CD4-positive, CD25-positive, alpha-beta regulatory T cell (primary cell): ENCODE data around the gene NME8. TPM values are rescaled to one million over a fixed set of nuclear protein-coding genes. Genes with fewer than 3 reads are reported as not detected.

ENCODE experiments used
- ATAC-seq, 2 donors: fragments of 150-1000 bp; cut with Tn5 transposase; one replicate each; pipeline ENCODE4 v1.10.0; 2021; ENCODE audit warnings: low read depth in 2 of 2, moderate number of reproducible peaks in 2 of 2, moderate library complexity in 1 of 2
- DNase-seq, 3 donors: peaks; one replicate each; pipeline versions ENCODE4 v3.0.0 to v3.0.0-alpha.2; 2012 to 2022; ENCODE audit warnings: mixed read lengths in 1 of 3
- H3K27ac ChIP-seq: one replicate; pipeline ENCODE4 v1.7.0; 2013; ENCODE audit warnings: mild to moderate bottlenecking, low read length; ENCODE audit not compliant: insufficient read depth, poor library complexity, severe bottlenecking
- H3K27me3 ChIP-seq: one replicate; pipeline ENCODE4 v1.7.0; 2013; ENCODE audit warnings: low read length; ENCODE audit not compliant: control insufficient read depth, insufficient read depth
- H3K36me3 ChIP-seq: one replicate; pipeline ENCODE4 v1.7.0; 2013; ENCODE audit warnings: mild to moderate bottlenecking, low read length, moderate library complexity; ENCODE audit not compliant: control insufficient read depth, insufficient read depth
- H3K4me1 ChIP-seq: 2 replicates; pipeline ENCODE4 v1.7.0; 2013; ENCODE audit warnings: mild to moderate bottlenecking, low read length; ENCODE audit not compliant: insufficient read depth, control insufficient read depth, poor library complexity, severe bottlenecking
- H3K4me3 ChIP-seq: one replicate; pipeline ENCODE4 v1.7.0; 2013; ENCODE audit warnings: low read depth, mild to moderate bottlenecking, low read length, moderate library complexity
- H3K9me3 ChIP-seq, 2 experiments: 1 replicate in 1 of 2; 2 replicates in 1 of 2; pipeline ENCODE4 v1.7.0; 2013; ENCODE audit warnings: low read length in 2 of 2, mild to moderate bottlenecking in 1 of 2, moderate library complexity in 1 of 2; ENCODE audit not compliant: control insufficient read depth in 2 of 2
- H3K27ac Mint-ChIP-seq, 3 donors: one replicate each; pipeline ENCODE4 v1.8.0; 2020 to 2022; ENCODE audit warnings: mild to moderate bottlenecking in 3 of 3, mixed read lengths in 3 of 3, moderate library complexity in 2 of 3
- H3K27me3 Mint-ChIP-seq: one replicate; pipeline ENCODE4 v1.8.0; 2022; ENCODE audit warnings: mild to moderate bottlenecking, mixed read lengths
- H3K36me3 Mint-ChIP-seq: one replicate; pipeline ENCODE4 v1.8.0; 2020; ENCODE audit warnings: mixed read lengths
- H3K4me1 Mint-ChIP-seq, 4 donors: one replicate each; pipeline ENCODE4 v1.8.0; 2020 to 2022; ENCODE audit warnings: mixed read lengths in 4 of 4, mild to moderate bottlenecking in 1 of 4
- H3K4me3 Mint-ChIP-seq, 4 donors: one replicate each; pipeline ENCODE4 v1.8.0; 2020 to 2022; ENCODE audit warnings: mild to moderate bottlenecking in 4 of 4, mixed read lengths in 4 of 4, moderate library complexity in 3 of 4
- H3K9me3 Mint-ChIP-seq, 7 donors: one replicate each; pipeline ENCODE4 v1.8.0; 2020 to 2022; ENCODE audit warnings: mixed read lengths in 7 of 7, mild to moderate bottlenecking in 3 of 7, moderate library complexity in 2 of 7
- polyA plus RNA-seq, 4 donors: library from polyadenylated mRNA; unstranded; fragments of 300-500 nt; fragmentation: Illumina TruSeq; gene quantifications; one replicate each; pipeline ENCODE4 v1.2.3, GENCODE V29; 2021
- total RNA-seq: library from RNA; stranded (reverse); gene quantifications from one replicate; pipeline ENCODE4 v1.2.3, GENCODE V29; 2022

The NME8 gene
- total and polyA plus RNA-seq, 5 donors from 2014 or later, result not detected

GRCh38 chr7:37918526-37918925, 70.1 kb downstream of the NME8 start:
- Mint-ChIP-seq H3K4me3 (no peak overlapping the region), H3K4me1 (peaks cover 0 to 16% (median 8%) of the 10 kb centered on the region in 4 donors), H3K36me3 (no peaks in the 10 kb centered on the region), H3K9me3 (peaks cover 0 to 6% (median 0%) of the 10 kb centered on the region in 7 donors), H3K27me3 (peaks cover 61% of the 10 kb centered on the region), H3K27ac (no peak overlapping the region)
- no peak for DNase-seq
- no peak overlapping the region for H3K4me3 ChIP-seq
- no peak for ATAC-seq
- H3K36me3 ChIP-seq, result no peaks in the 10 kb centered on the region
- H3K9me3 ChIP-seq, result no peaks in the 10 kb centered on the region
- H3K27ac ChIP-seq, result no peak overlapping the region
- peaks cover 6% of the 10 kb centered on the region for H3K4me1 ChIP-seq
- H3K27me3 ChIP-seq, result peaks cover 19% of the 10 kb centered on the region

GRCh38 chr7:37920305-37920848, 72.0 kb downstream of the NME8 start, which contains the start of gene EPDR1:
EPDR1 (plus strand) TSS chr7:37920640; CDS start chr7:37920940, 300 bp downstream.
- H3K36me3 Mint-ChIP-seq, result no peaks in the 10 kb centered on the region
- Histone ChIP-seq H3K4me3 (no peak within 1 kb of the TSS), H3K27ac (no peak within 1 kb of the TSS), H3K9me3 (no peaks in the 10 kb centered on the region), H3K36me3 (no peaks in the 10 kb centered on the region), H3K27me3 (peaks cover 14% of the 10 kb centered on the region), H3K4me1 (peaks cover 6% of the 10 kb centered on the region)
- peaks cover 0 to 8% (median 0%) of the 10 kb centered on the region in 7 donors for H3K9me3 Mint-ChIP-seq
- peaks cover 0 to 16% (median 8%) of the 10 kb centered on the region in 4 donors for H3K4me1 Mint-ChIP-seq
- H3K27me3 Mint-ChIP-seq, result peaks cover 47% of the 10 kb centered on the region
- H3K4me3 Mint-ChIP-seq, result peak within 1 kb of the TSS in 2 of 4 donors; percentile 42 to 54
- peak; percentile 25 to 32 for ATAC-seq
- no peak within 1 kb of the TSS for H3K27ac Mint-ChIP-seq
- DNase-seq, result peak in 1 of 3 donors; percentile 34

- Histone ChIP-seq H3K4me1 (peaks cover 6% of the 10 kb centered on the region), H3K9me3 (no peaks in the 10 kb centered on the region), H3K27ac (no peak overlapping the region), H3K27me3 (peaks cover 14% of the 10 kb centered on the region), H3K4me3 (no peak overlapping the region), H3K36me3 (no peaks in the 10 kb centered on the region)
- Mint-ChIP-seq H3K36me3 (no peaks in the 10 kb centered on the region), H3K27me3 (peaks cover 41% of the 10 kb centered on the region), H3K4me3 (peak overlapping the region in 1 of 4 donors; percentile 14), H3K4me1 (peaks cover 0 to 16% (median 8%) of the 10 kb centered on the region in 4 donors), H3K27ac (no peak overlapping the region), H3K9me3 (peaks cover 0 to 8% (median under 1%) of the 10 kb centered on the region in 7 donors)
- DNase-seq (no peak), ATAC-seq (peak in 1 of 2 donors; percentile 29)
Observed at GRCh38 chr7:37920849-37921805, 72.7 kb downstream of the NME8 start.

GRCh38 chr7:37921876-37922275, 73.5 kb downstream of the NME8 start:
- peaks cover 4% of the 10 kb centered on the region for H3K4me1 ChIP-seq
- ATAC-seq, result no peak
- DNase-seq, result no peak
- Mint-ChIP-seq H3K4me3 (peak overlapping the region in 1 of 4 donors; percentile 3), H3K36me3 (no peaks in the 10 kb centered on the region), H3K27me3 (peaks cover 41% of the 10 kb centered on the region), H3K4me1 (peaks cover 0 to 16% (median 7%) of the 10 kb centered on the region in 4 donors), H3K9me3 (peaks cover 0 to 8% (median 1%) of the 10 kb centered on the region in 7 donors), H3K27ac (no peak overlapping the region)
- H3K27ac ChIP-seq, result no peak overlapping the region
- H3K27me3 ChIP-seq, result peaks cover 14% of the 10 kb centered on the region
- no peaks in the 10 kb centered on the region for H3K9me3 ChIP-seq
- no peak overlapping the region for H3K4me3 ChIP-seq
- H3K36me3 ChIP-seq, result no peaks in the 10 kb centered on the region

GRCh38 chr7:37923996-37924395, 75.6 kb downstream of the NME8 start:
- DNase-seq, result no peak
- Histone ChIP-seq H3K4me3 (no peak overlapping the region), H3K27me3 (peaks cover 8% of the 10 kb centered on the region), H3K4me1 (peaks cover 4% of the 10 kb centered on the region), H3K36me3 (no peaks in the 10 kb centered on the region), H3K9me3 (no peaks in the 10 kb centered on the region), H3K27ac (no peak overlapping the region)
- Mint-ChIP-seq H3K9me3 (peaks cover 0 to 8% (median 1%) of the 10 kb centered on the region in 7 donors), H3K4me1 (peaks cover 0 to 5% (median 2%) of the 10 kb centered on the region in 4 donors), H3K36me3 (no peaks in the 10 kb centered on the region), H3K27ac (no peak overlapping the region), H3K4me3 (no peak overlapping the region), H3K27me3 (peaks cover 22% of the 10 kb centered on the region)
- ATAC-seq, result no peak

- H3K36me3 ChIP-seq, result no peaks in the 10 kb centered on the region
- Mint-ChIP-seq H3K27ac (no peak overlapping the region), H3K4me3 (no peak overlapping the region), H3K36me3 (no peaks in the 10 kb centered on the region), H3K4me1 (peaks cover 0 to 5% (median 2%) of the 10 kb centered on the region in 4 donors), H3K9me3 (peaks cover 0 to 8% (median 1%) of the 10 kb centered on the region in 7 donors), H3K27me3 (peaks cover 17% of the 10 kb centered on the region)
- no peak overlapping the region for H3K27ac ChIP-seq
- H3K27me3 ChIP-seq, result peaks cover 8% of the 10 kb centered on the region
- no peak overlapping the region for H3K4me3 ChIP-seq
- peaks cover 4% of the 10 kb centered on the region for H3K4me1 ChIP-seq
- DNase-seq (no peak), ATAC-seq (no peak)
- no peaks in the 10 kb centered on the region for H3K9me3 ChIP-seq
Observed at GRCh38 chr7:37924491-37925041, 76.2 kb downstream of the NME8 start.

- H3K4me3 ChIP-seq, result no peak overlapping the region
- no peak overlapping the region for H3K27ac ChIP-seq
- peaks cover 8% of the 10 kb centered on the region for H3K27me3 Mint-ChIP-seq
- no peak overlapping the region for H3K4me3 Mint-ChIP-seq
- H3K27ac Mint-ChIP-seq, result no peak overlapping the region
- peaks cover 0 to 8% (median 1%) of the 10 kb centered on the region in 7 donors for H3K9me3 Mint-ChIP-seq
- DNase-seq (no peak), ATAC-seq (no peak)
- no peaks in the 10 kb centered on the region for H3K36me3 ChIP-seq
- H3K36me3 Mint-ChIP-seq, result no peaks in the 10 kb centered on the region
- no peaks in the 10 kb centered on the region for H3K4me1 Mint-ChIP-seq
- peaks cover 3% of the 10 kb centered on the region for H3K4me1 ChIP-seq
- peaks cover 8% of the 10 kb centered on the region for H3K27me3 ChIP-seq
- no peaks in the 10 kb centered on the region for H3K9me3 ChIP-seq
Observed at GRCh38 chr7:37925620-37926019, 77.2 kb downstream of the NME8 start.
